Endometrium (tissue), 2 donors: ENCODE data around the gene CCR5AS.
"Not testable (repeated sequence)": the region's sequence is repeated elsewhere in the genome, so short reads cannot be mapped to it uniquely, and the experiment has no call there.

Source experiments
- FAIRE-seq: peaks from 2 replicates; lab custom pipeline; 2012; peaks lifted over from hg19 to GRCh38; lab: Jason Lieb, UNC
- donor health status: control.
- donor health status: control.

CCR5AS gene

GRCh38 chr3:46402902-46403301, 4.0 kb downstream of the CCR5AS start:
- FAIRE-seq = not testable (repeated sequence)

DNA sequence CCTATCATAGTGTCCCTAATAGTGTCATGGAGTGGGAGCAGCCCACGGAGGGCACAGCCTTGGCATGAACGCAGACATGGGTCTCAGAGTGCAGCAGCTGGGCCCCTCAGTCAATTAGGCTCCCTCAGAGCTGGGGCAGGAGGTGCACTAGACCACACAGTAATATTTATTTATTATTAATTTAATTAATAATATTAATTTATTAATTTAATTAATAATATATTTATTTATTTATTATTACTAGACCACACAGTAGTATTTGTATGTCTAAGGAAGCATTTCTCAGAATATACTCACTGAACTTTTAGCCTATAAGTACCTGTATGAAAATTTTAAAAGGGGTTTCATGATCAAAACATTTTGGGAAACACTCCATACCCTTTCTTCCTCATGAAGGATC, 5.3 kb downstream of the CCR5AS start:
- FAIRE-seq = no peak

DNA sequence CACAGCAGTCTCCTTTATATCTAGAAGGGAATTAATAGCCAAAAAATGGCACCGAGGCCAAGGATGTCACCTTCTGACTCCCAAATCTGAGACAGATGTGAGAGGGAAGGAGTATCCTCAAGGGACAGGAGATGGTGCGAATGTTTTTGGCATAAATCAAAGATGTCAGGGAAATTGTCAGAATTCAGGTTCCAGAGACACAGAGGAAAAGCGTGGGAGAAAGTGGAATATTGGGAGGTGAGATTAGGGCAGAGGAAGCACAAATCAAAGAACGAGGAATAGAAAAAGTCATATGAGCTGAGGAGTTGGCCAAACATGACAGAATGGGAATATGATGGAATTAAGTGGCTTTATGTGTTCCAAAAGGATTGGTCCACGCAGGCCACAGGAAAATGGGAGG, 6.0 kb downstream of the CCR5AS start:
- FAIRE-seq = no peak

DNA sequence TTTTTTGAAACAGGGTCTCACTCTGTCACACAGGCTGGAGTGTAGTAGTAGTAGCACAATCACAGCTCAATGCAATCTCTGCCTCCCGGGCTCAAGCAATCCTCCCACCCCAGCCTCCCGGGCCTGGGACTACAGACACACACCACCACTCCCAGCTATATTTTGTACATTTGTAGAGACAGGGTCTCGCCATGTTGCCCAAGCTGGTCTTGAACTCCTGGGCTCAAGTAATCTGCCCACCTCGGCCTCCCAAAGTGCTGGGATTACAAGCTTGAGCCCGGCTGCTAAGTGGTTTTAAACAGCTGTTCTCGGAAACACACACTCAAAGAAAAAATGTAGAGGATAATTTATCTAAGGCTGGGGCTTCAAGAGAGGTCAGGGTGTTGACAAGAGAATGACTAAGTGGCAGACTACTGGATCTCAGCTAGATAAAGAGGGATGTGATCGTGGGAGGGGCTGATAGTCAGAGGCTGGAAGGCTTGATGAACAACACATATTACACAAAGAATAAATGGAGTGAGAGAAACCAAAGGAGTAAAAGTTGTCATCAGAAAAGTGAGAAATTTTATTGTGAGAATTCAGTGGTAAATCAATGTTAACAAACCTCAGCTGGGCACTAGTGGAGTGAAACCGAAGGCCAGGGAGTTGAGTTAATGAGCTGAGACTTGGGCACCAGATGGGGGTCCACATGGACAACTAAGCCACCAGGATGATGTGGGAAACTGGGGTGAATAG, 6.7 kb downstream of the CCR5AS start:
- no peak for FAIRE-seq

DNA sequence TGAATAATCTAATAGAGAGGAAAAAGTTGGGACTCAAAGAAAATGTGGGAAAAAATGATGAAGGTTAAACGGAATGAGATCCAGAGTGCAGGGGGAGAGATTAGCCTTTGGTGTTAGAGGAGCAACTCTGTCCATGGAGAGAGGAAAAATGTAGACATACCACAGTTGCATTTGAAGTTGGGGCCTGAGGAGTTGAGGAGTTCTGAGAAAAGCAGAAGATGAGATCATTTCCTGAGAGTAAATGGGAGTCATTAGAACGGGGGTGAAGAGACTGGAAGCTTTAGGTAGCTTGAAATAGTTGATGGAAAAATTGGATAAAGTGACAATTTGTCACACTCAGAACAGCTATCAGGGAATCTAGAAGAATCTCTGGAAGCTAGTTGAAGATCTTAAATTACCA, 7.3 kb downstream of the CCR5AS start:
- no peak for FAIRE-seq

DNA sequence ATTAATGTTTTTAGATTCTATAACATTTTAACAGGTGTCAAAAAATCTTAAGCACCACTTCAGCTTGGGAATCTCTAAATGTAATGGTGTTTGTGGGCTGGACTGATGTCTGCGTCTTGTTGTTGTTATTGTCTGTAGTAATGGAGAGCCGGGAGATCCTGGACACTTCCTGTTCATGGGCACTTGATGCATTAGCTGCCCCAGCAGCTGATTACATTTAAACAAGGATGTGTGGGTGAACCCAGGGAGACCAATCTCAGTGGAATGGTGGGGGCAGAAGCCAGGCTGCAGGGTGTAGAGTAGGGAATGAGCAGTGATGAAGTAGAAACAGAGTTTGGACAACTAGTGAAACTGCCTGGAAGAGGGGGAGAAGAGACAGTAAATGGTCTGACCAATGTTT, 7.8 kb downstream of the CCR5AS start:
- no peak for FAIRE-seq

DNA sequence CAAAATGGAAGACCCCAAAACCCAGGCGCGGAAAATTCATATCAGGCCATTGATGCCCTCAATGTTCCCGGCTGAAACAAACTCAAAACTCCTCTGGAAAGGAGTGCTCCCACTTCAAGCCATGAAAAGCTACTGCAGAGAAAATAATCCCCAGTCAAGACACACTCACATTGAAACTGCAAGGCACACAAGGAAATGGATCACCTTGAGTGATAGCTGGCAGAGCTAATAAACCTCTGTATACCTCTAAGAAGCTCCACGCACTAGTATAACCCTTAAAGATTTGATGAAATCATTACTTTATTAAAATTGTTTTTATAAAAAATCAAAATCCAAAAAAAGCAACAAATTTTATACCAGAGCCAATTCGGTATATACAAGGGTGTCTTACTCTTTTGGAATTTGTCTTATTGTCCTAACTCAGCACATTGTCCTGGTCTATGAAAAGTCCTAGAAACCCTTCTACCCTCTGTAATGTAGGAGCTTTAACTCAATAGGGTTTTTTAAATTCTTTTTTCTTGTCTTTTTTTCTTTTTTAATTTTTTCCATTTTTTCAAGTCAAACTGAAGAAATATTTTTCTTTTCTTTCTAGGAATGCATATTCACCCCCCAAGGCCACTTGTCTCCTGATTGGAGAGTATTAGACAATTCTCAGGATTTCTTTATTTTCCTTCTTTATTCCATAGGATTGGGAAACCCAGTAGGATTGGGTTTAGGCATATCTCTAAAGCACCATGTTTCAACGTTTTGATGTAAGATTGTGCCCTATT, 8.5 kb downstream of the CCR5AS start:
- no peak for FAIRE-seq

DNA sequence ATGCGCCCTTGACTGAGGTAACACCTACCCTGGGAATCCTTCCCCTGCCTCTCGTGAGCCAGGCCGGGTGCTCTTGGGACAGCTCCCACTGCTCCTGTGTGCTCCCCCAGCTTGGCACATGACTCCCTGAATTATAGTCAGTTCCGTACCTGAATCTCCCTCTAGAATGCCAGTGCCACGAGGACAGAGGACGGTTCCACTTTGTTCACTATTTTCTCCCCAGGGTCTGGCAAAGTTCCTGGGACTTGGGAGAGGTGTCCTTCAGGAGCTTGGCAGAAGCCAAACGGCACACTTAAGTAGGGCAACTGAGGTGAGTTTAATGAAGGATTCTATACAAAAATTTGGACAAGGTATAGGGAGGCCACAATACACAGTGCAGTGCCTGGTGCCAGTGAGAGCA, 9.8 kb downstream of the CCR5AS start:
- FAIRE-seq = no peak

GRCh38 chr3:46395766-46396530, 10.9 kb downstream of the CCR5AS start:
- FAIRE-seq = no peak

DNA sequence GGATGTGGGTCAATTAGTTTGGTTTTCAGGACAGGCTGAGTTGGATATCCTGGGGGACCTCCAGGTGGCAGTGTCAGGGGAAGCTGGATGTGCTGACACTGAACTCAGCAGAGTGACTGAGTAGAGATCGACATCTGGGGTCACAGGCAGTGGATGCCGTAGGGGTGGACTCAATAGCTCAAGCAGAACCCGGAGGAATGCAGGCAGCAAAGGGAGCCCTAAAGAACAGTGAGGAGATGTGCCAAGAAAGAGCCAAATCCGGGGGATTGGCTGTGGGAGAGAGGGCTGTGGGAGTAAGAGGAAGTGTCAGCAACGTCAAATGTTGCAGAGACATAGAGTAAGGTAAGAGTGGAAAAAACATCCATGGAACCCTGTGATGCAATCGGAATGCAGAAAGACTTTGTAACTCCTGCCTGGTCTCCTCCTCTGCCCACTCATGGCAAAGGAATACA, 11.6 kb downstream of the CCR5AS start:
- FAIRE-seq = no peak

DNA sequence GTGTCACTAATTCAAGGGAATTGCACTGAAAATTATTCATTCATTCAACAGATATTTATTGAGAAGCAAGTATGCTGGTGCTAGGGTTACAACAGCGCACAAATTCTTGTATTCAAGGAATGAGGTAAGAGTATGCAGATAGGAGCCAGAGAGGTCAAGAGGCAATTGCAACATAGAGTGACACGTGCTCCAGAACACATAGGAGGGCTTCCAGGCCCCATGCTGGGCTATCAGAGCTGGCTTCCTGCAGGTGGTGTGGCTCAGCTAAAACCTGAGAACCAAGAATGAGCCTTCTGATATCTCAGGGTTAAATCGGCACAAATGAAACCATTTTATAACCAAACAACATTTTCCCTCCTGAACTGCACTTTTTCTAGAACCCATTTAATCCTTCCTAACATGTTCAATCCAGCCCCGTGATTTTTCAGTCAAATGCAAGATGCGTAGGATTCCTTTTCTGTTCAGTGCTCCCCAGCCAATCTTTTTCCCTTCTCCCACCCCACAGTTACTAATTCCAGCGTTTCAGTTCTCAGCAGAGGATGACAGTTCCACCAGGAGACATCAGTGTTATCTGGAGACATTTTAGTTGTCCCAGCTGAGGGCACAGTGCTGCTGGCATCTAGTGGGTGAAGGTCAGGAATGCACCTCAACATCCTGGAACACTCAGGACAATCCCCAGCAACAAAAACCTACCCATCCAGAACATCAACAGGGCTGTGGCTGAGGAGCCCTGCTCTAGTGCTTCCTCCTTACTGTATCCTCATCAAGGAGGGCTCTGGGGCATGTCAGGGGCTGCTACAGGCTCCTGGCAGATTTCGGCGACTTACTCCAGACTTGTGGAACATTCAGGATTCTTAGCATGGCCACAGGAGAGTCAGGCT, 13.1 kb downstream of the CCR5AS start:
- FAIRE-seq = no peak

GRCh38 chr3:46393011-46393410, 13.9 kb downstream of the CCR5AS start:
- FAIRE-seq = no peak

GRCh38 chr3:46391526-46391925, 15.3 kb downstream of the CCR5AS start:
- not testable (repeated sequence) for FAIRE-seq

DNA sequence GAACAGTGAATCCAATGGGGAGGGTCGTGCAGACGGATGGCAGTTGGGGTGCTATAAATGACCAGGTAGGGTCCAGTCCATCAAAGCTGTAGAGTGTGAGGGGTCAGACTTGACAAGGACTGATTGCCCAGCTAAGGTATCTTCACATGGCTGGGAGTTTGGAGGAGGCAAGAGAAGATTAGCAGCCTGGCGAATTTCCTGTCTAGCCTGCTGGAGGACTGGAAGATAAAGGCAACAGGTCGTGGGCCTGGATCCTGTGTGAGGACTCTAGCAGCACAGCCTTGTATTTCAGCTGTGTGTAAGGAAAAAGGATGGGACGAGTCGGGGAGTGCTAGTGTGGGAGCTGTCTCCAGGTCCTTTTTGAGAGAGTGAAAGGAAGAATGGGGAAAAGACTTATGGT, 17.6 kb downstream of the CCR5AS start:
- no peak for FAIRE-seq

DNA sequence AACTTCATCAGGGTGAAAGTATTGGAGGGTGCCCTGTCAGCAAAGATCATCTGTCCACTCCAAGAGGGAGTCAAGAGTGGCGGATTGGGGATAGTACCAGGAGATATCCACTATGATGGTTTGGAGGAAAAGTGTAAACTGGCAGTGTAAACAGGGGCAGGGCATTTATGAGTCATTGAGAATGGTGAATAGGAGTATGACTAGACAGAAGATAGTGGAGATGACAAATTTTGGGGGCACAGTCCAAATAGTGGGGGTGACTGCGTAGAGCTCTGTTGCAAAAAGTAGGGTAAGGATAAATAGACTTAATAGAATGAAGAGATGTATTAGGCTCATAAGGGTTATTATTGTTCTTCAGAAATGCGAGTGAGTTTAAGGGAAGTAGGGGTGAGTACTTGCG, 18.0 kb downstream of the CCR5AS start:
- not testable (repeated sequence) for FAIRE-seq

GRCh38 chr3:46386205-46386604, 20.7 kb downstream of the CCR5AS start:
- FAIRE-seq = no peak

- FAIRE-seq = no peak
Measured at GRCh38 chr3:46383951-46384330, 22.9 kb downstream of the CCR5AS start.

- FAIRE-seq = no peak
Measured at GRCh38 chr3:46383211-46383950, 23.5 kb downstream of the CCR5AS start.

GRCh38 chr3:46381625-46382024, 25.2 kb downstream of the CCR5AS start:
- no peak for FAIRE-seq

DNA sequence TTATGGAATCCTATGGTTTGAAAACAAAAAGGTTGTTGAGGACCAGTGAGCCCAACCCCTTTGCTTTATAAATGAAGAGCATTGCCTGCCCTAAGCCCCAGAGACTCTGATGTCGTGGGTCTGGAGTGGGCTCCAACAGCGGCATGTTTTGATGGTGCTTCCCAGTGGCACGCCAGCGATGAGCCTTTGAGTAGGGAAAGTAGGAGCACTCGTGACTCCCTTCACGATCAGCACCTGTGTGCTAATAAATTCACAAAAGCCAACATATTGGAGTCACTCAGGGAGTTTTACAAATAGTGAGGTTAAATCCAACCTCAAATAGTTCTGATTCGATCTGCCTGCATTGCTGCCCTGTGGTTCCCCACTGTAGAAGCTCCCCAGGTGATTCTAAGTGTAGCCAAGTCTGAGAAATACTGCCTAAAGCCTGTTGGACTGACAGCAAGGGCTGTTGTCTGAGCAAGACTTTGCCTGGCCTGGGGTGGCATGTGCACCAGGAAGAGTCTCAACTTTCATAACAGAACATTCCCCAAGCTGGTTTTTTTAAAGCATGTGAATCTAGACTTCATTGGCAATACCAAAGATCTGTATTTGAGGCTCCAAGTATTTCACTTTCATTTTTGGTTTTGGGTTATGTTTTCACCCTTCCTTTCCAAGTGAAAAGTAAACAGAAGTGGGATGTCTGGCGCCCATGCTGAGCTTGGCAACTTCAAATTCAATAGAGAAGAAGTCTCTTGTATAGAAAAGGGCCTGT, 26.2 kb downstream of the CCR5AS start:
- no peak for FAIRE-seq
